ENCODE measurements around the gene PI4KA.
"Not testable (repeated sequence)": the region's sequence is repeated elsewhere in the genome, so short reads cannot be mapped to it uniquely, and the experiment has no call there.

PI4KA gene

DNA sequence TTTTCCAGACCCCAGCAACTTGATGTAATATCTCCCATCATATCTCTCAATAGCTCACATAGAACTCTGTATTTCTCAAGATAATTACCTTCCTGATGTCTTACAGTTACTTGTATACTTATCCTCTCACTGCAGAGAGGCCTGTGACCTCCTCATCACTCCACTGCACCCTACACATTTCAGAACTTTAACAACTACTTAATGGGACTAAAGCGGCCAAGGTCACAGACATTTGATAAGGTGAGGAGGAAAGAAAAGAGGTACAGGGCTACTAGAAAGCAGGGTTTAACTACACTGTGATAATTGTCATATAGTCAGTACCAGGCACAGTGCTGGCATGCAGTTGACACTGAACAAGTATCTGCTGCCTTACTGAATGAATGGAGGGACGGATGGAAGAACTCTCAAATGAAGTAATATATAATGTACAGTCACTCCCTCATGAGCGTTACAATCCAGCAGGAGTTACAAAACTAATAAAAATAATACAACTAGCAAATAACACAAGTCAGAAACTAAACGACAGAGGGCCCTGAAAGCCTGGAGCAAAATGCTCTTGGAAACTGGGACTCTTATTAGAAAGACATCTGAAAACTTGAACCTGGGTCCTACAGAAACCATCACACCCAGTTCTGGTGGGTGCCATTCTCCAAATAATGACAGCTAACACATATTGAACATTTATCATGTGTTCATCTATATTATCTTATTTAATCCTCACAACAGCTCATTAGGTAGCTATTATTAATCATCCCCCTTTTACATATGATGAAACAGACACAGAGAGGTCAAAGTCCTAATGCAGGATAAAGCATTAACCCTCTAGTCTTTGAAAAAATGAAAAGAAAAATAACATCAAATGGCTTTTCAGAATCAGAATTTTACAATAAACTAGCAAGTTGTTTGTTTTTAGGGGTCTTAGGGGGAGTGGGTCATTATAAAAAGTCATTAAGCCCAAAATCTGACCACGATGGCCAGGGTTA, 14.3 kb downstream of the PI4KA start:
- DNase-seq: no peak

DNA sequence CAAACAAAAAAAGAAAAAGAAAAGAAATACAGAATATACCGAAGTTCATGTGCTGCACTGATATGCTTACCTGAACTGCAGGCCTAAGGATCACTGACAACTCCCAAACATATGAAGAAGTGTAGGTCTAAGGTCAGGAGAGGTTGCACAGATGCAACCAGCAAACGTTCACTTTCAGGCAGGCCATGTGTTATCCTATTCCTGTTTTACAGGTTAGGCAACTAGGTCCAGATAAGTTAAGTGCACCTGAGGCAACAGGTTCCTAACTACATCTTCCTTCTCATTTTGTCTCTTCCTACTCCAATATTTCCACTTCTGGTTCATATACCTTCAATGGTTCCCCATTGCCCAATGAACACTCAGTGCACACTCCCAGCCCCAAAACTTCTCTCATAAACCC, 15.1 kb downstream of the PI4KA start:
- no peak for DNase-seq

DNA sequence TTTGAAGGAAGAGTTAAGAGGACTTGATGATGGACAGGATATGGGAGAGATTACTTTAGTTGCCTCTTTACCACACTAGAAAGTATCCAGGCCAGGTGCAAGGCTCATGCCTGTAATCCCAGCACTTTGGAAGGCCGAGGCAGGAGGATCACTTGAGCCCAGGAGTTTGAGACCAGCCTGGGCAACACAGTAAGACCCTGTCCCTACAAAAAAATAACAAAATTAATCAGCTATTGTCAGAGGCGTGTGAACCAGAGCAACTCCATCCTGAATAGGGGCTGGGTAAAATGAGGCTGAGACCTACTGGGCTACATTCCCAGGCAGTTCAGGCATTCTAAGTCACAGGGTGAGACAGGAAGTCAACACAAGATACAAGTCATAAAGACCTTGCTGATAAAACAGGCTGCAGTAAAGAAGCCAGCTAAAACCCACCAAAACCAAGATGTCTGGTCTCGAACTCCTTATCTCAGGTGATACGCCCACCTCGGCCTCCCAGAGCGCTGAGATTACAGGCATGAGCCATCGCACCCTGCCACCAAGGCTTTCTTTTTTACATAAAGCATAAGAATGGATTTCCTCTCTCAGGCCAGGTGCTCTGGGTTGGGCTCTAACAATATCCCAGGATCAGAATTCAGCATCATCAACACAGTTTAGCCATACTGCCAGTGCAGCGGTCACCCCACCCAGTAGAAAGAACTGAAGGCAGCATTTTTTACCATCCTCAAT, 17.8 kb downstream of the PI4KA start:
- no peak for DNase-seq

DNA sequence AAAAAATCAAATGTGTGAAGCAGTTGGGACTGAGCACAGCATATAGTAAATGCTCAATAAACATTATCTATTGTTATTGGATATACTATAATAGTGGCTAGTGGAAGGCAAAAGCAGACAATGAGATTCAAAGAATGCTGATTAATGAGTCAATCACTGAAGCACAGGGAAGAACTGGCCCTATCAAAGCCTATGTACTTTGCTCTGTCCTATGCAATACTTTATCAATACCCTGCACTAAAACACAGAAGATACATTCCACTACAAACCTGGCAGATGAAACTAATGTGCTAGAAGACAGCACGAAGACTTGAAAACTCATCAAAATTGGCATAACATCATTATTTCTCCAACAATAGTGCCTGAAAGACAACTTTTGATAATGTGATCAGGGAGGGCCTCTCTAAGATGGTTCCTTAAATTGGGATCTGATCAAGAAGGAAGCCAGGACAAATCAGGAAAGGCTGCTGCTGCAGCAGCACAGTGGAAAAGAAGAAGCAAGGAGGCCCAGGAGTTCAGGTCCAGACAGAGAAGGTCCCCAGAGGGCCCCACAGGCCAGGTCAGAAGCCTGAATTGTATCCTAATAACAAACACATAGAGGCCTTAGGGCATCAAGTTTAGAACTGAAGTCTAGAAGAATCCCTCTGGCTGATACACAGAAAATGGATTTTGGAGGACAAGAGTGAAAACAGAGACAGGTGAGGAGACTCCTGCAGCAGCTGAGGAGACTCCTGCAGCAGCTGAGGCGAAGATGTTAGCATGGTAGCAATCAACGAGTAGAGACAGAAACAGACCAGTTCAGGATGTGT, 18.6 kb downstream of the PI4KA start:
- no peak for DNase-seq

DNA sequence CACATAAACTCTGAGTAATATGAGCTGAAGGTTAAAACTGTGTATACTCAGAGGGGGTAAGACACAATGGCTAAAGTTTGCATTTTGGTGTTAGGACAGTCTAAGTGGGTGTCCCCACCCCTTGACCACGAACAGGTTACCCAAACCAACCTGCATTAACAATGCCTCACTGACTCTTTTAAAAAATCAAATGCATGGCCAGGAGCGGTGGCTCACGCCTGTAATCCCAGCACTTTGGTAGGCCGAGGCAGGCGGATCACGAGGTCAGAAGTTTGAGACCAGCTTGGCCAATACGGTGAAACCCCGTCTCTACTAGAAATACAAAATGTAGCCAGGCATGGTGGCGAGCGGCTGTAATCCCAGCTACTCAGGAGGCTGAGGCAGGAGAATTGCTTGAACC, 19.3 kb downstream of the PI4KA start:
- not testable (repeated sequence) for DNase-seq

DNA sequence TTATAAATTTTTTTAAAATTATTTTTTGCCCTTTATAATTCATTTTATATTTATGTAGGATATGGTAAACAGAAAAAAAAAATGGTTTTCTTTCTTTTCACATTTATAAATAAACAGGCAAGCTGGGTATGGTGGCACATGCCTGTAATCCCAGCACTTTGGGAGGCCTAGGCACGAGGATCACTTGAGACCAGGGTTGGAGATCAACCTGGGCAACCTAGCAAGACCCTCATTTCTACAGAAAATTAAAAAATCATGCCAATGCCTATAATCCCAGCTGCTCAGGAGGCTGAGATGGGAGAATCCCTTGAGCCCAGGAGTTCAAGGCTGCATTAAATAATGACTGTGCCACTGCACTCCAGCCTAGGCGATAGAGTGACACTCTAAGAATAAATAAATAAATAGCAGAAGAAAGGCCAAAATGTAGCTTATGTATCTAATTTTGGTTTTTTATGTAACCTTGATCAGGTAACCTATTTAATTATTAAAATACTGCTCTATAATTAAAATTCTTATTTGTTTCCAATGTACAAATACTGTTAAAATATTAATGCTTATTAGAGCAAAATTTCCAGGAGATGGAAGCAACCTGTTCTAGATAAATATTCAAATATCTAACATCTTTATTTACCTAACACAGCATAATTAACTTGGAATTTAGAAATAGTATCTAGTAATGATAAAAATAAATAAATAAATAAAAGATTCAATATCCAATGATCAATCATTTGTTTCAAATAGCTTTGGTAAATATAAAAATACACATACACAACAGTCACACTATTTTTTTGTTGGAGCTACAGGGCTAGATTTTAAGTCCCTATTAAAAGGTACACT, 21.4 kb downstream of the PI4KA start:
- DNase-seq: no peak

DNA sequence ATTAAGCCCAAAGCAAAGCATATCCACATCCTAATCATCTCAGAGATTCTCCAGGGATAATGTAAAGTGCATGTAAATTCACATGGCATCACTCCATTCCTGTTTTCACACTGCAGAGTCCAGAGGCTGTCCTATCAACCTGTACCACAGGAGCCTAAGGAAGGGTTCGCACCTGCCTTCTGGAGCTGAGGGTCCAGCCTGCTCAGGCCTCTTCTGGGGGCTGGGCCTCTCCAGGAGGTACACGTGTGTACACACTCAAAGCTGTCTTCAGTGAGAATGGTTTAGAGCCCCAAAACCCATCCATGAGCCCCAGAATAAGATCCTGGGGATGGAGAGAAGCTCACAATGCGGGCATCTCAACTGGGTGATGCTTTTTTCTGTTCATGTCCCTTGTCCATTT, 23.9 kb downstream of the PI4KA start:
- no peak for DNase-seq

DNA sequence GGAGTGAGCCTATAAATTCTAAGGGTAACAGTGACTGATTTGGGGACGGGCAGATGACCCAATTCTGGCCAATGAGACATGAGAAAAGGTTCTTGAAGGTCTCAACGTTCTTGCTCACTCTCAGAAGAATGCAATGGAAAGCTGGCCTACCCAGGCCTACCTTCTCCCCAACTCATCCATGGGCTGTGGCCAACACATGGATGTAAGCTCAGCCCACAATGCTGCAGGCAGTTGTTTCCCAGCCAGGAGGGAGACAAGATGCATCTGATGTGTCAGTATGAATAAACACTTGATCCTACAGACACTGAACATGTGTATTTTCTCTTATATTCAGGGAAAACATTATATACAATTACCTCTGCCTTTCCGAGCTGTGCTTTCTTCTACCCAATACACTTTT, 24.4 kb downstream of the PI4KA start:
- DNase-seq: no peak

DNA sequence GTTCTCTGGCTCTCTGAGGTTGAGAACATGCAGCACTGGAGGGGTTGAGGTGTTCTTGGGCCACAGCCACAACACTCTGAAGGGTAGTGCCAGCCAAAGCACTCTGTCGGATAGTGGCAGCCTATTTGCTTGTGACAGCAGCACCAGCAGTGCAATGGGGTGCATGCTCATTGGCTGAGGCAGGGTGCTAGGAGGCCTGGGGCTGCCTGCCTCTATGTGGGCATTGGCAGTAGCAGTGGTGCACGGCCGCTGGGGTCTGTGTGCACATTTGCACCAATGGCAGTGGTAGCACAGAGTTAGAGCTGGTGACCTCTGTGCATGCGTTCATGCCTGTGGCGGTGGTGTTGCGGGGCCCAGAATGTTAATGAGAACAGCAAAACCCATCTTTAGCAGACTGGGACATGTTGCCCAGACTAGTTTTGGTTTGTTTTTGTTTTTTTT, 25.4 kb downstream of the PI4KA start:
- DNase-seq: no peak

DNA sequence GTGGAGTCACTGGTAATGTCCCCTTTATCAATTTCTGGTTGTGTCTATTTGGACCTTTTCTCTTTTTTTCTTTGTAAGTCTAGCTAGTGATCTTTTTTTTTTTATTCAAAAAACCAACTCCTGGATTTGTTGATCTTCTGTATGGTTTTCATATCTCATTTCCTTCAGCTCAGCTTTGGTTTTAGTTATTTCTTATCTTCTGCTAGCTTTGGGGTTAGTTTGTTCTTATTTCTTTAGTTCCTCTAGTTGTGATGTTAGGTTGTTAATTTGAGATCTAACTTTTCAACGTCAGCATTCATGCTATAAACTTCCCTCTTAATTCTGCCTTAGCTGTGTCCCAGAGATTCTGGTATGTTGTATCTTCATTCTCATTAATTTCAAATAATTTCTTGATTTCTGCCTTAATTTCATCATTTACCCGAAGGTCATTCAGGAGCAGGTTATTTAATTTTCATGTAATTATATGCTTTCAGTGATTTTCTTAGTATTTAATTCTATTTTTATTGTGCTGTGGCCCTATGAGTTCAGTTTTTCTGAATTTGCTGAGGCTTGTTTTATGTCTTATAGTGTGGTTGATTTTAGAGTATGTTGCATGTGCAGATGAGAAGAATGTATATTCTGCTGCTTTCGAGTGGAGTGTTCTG, 29.0 kb downstream of the PI4KA start:
- no peak for DNase-seq

DNA sequence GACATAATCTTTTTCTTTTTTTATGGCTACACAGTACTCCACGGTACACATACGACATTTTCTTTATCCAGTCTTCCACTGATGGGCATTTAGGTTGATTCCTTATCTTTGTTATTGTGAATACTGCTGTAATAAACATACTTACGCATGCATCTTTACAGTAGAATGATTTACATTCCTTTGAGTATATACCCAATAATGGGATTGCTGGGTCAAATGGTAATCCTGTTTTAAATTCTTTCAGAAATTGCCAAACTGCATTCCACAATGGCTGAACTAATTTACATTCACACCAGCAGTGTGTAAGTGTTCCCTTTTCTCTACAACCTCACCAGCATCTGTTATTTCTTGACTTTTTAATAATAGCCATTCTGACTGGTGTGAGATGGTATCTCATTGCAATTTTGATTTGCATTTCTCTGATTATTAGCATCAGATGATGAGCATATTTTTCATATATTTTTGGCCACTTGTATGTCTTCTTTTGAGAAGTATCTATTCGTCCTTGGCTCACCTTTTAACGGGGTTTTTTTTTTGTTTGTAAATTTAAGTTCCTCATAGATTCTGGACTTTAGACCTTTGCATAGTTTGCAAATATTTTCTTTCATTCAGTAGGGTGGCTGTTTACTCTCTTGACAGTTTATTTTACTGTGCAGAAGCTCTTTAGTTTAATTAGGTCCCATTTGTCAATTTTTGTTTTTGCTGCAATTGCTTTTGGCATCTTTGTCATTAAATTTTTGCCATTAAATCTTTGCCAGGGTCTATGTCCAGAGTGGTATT, 32.0 kb downstream of the PI4KA start:
- not testable (repeated sequence) for DNase-seq

DNA sequence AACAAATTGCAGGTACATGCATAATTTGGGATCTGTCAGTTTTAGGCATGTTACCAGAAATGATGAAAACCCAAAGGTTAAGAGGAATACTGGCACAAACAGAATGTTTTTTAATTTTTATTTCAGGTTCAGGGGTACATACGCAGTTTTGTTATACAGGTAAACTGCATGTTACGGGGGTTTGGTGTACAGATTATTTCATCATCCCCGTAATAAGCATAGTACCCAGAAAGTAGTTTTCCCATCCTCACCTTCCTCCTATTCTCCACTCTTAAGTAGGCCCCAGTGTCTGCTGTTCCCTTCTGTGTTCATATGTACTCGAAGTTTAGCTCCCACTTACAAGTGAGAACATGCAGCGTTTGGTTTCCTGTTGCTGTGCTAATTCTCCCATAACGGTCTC, 33.0 kb downstream of the PI4KA start:
- no peak for DNase-seq

DNA sequence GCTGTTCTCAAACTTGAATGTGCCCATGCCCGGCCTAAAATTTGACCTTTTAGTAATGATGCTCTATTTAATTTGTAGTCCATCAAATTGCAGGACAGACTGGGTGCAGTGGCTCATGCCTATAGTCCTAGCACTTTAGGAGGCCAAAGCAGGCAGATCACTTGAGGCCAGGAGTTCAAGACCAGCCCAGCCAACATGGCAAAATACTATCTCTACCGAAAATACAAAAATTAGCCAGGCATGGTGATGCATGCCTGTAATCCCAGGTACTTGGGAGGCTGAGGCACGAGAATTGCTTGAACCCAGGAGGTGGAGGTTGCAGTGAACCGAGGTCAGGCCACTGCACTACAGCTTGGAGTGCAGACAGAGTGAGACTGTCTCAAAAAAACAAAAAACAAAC, 33.4 kb downstream of the PI4KA start:
- DNase-seq: not testable (repeated sequence)

DNA sequence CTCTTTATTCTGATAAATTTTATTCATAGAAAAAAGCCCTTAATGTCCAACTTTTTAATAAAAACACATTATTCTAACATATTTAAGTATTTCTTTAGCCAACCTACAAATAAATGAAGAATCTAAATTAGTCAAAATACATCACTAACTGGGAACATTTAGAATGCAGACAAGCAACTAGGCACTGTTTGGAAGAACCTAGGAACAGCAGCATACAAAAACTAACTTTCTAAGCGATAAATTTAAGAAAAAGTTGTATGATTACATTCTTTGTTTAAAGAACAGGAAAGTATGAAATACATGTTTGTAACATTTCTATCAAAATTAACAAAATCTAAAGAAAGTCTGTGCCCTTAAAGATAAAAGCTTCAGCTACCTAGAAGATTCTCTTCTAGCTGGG, 35.3 kb downstream of the PI4KA start:
- no peak for DNase-seq

DNA sequence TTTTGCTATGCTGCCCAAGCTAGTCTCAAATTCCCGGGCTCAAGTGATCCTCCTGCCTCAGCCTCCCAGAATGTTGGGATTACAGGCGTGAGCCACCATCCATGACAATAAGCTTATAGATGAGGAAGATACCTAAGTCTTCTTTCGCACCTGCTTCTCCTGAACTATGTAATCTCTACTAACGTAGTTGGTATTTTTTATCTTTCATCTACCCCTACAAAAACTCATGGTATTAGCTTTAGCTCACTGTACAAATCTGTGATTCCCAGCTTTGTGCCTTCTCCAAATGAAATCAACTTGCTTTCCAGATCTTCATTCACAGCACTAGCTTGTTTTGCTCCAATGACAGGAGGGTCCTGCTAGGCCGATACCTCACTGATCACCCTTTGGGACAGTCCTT, 36.4 kb downstream of the PI4KA start:
- DNase-seq: no peak

DNA sequence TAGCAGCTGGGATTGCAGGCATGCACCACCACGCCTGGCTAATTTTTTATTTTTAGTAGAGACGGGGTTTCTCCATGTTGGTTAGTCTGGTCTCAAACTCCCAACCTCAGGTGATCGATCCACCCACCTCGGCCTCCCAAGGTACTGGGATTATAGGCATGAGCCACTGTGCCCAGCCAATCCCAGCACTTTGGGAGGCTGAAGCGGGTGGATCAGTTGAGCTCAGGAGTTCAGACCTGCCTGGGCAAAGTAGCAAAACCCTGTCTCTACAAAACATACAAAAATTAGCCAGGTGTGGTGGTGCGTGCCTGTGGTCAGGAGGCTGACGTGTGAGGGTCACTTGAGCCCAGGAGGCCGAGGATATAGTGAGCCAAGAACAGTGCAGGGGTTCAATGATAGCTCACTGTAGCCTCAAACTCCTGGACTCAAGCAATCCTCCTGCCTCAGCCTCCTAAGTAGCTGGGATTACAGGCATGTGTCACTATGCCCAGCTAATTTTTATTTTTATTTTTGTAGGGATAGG, 36.8 kb downstream of the PI4KA start:
- DNase-seq: not testable (repeated sequence)

DNA sequence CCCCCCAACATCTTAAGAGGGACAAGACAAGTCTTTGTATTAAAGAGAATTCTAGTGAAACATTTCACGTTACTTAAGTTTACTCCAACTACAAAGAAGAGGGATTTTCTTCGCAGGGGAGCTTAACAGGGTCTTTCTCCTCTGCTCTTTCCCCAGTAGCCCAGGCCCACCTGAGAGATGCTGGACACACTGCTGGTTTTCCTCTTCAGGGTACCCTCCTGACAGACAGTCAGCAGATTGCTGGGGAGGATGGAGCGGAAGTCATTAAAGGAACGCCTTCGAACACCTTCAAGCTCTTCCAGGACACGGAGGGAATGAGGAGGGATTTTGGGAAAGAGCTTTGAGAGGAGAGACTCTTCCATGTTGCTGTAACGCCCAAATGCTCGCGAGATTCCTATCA, 39.1 kb downstream of the PI4KA start:
- no peak for DNase-seq

DNA sequence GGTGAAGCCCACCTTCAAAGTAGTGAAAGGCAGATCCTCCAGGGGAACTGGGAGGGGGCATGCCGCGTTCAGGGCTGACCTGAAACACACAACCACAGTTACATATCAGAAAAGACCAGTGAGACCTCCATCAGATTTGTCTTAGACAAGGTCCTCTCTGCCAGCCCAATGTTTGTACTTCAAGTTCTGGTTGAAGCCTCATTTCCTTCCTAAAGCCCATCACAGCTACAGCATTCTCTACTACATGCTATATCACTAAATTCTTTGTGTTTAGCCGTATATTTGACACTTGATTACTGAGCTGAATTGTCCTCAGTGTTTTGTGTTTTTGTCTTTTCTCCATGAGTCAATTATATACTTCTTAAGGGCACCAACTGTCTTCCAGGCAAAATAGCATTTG, 40.1 kb downstream of the PI4KA start:
- DNase-seq: no peak

DNA sequence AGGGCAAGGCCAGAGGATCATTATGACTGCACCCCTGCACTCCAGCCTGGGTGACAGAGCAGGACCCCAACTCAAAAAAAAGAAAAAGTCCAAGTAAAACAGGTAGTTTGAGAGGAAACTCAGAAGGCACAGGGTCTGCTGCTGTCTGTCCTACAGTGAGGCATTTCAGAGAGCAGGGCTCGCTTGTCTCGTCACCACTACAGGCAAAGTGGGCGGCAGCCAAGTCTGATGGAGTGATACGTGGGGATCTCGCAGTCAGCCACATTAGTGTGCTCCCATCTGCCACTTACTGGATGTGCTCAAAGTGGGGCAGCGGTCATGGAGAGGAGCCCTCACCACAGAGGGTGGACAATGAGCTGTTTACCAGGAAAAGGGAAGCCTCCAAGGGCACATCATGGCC, 42.1 kb downstream of the PI4KA start:
- no peak for DNase-seq

DNA sequence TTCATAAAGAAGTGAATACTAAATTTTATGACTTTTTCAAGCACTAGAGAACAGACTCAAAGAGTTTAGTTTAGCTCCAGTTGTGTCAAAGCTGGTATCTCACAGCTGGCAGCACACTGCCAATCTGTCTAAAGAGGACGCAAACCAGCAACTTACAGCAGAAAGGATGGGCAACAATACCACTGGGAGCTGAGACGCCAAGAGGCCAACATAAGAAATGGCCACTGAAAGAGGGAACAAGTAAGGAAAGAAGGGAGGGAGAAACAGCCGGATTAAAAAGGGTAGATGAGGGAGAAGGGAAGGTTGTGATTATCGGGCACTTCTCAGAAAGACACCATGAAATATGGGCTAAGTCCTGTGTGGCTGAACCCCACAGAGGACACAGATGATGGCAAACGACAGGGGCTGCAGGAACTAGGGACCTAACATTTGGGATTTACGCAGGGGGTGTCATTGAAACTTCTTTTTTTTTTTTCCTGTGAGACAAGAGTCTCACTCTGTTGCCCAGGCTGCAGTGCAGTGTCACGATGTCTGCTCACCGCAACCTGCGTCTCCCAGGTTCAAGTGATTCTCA, 43.0 kb downstream of the PI4KA start:
- DNase-seq: no peak
